ENCODE data around the gene GLT8D2. TPM values are rescaled to one million over a fixed set of nuclear protein-coding genes. Genes with fewer than 3 reads are reported as not detected.
"Not testable (repeated sequence)": the region's sequence is repeated elsewhere in the genome, so short reads cannot be mapped to it uniquely, and the experiment has no call there.

GLT8D2 gene
- total RNA-seq, 1 experiment from 2014 or later = not detected

GRCh38 chr12:104042580-104042979 lies 7.4 kb downstream of the GLT8D2 start:
- no peak for DNase-seq (ENCODE audit: low spot score)
- BruUV-seq (replicated peaks) = no TSS peak
- H3K27me3 ChIP-seq (replicated peaks; ENCODE audit: insufficient read depth, low read depth, low read length, poor library complexity) = no peaks in the 10 kb centered on the region

GRCh38 chr12:104039769-104040168 lies 10.2 kb downstream of the GLT8D2 start:
- H3K36me3 ChIP-seq (ENCODE audit: insufficient read depth, low read length, poor library complexity, severe bottlenecking); H3K27ac ChIP-seq (ENCODE audit: low read depth, low read length, poor library complexity, severe bottlenecking); H3K4me3 ChIP-seq (ENCODE audit: low read depth, low read length, poor library complexity, severe bottlenecking); DNase-seq (ENCODE audit: low spot score); POLR2A ChIA-PET (ENCODE audit: low non-redundant PET); BruUV-seq (replicated peaks); H3K27me3 ChIP-seq (replicated peaks; ENCODE audit: insufficient read depth, low read depth, low read length, poor library complexity); intact Hi-C loops (cut with micrococcal nuclease; ENCODE audit: unreplicated experiment); H3K9me3 ChIP-seq (ENCODE audit: low read depth, low read length, poor library complexity, severe bottlenecking); H3K4me1 ChIP-seq (ENCODE audit: insufficient read depth, low read length, poor library complexity, severe bottlenecking); CTCF ChIA-PET: not testable (repeated sequence)

More at GRCh38 chr12:104042580-104042979, 7.4 kb downstream of the GLT8D2 start:
- Histone ChIP-seq H3K4me1 (ENCODE audit: insufficient read depth, low read length, poor library complexity, severe bottlenecking) (no peaks in the 10 kb centered on the region), H3K4me3 (ENCODE audit: low read depth, low read length, poor library complexity, severe bottlenecking) (no peak overlapping the region), H3K27ac (ENCODE audit: low read depth, low read length, poor library complexity, severe bottlenecking) (no peak overlapping the region), H3K9me3 (ENCODE audit: low read depth, low read length, poor library complexity, severe bottlenecking) (no peaks in the 10 kb centered on the region), H3K36me3 (ENCODE audit: insufficient read depth, low read length, poor library complexity, severe bottlenecking) (no peaks in the 10 kb centered on the region)
- TF ChIP-seq CTCF (conservative IDR thresholded peaks at IDR 0.05; ENCODE audit: low read depth, low read length) = no peak
- no peak for TF ChIP-seq EZH2 (IDR thresholded peaks at IDR 0.05; ENCODE audit: borderline replicate concordance, low read depth, low read length, poor library complexity, severe bottlenecking)
- ChIA-PET POLR2A (ENCODE audit: low non-redundant PET) (no interaction called here), CTCF (no interaction called here)
- intact Hi-C loops (cut with micrococcal nuclease; ENCODE audit: unreplicated experiment) = no loop called here

GRCh38 chr12:104036143-104036542 lies 13.8 kb downstream of the GLT8D2 start:
- H3K9me3 ChIP-seq (ENCODE audit: low read depth, low read length, poor library complexity, severe bottlenecking); DNase-seq (ENCODE audit: low spot score); POLR2A ChIA-PET (ENCODE audit: low non-redundant PET); CTCF ChIA-PET; H3K27me3 ChIP-seq (replicated peaks; ENCODE audit: insufficient read depth, low read depth, low read length, poor library complexity); H3K36me3 ChIP-seq (ENCODE audit: insufficient read depth, low read length, poor library complexity, severe bottlenecking); H3K4me3 ChIP-seq (ENCODE audit: low read depth, low read length, poor library complexity, severe bottlenecking); intact Hi-C loops (cut with micrococcal nuclease; ENCODE audit: unreplicated experiment); BruUV-seq (replicated peaks); H3K27ac ChIP-seq (ENCODE audit: low read depth, low read length, poor library complexity, severe bottlenecking); H3K4me1 ChIP-seq (ENCODE audit: insufficient read depth, low read length, poor library complexity, severe bottlenecking): not testable (repeated sequence)

GRCh38 chr12:104030596-104030995 lies 19.4 kb downstream of the GLT8D2 start:
- H3K27ac ChIP-seq (ENCODE audit: low read depth, low read length, poor library complexity, severe bottlenecking); H3K9me3 ChIP-seq (ENCODE audit: low read depth, low read length, poor library complexity, severe bottlenecking); CTCF ChIA-PET; DNase-seq (ENCODE audit: low spot score); intact Hi-C loops (cut with micrococcal nuclease; ENCODE audit: unreplicated experiment); BruUV-seq (replicated peaks); POLR2A ChIA-PET (ENCODE audit: low non-redundant PET); H3K4me1 ChIP-seq (ENCODE audit: insufficient read depth, low read length, poor library complexity, severe bottlenecking); H3K4me3 ChIP-seq (ENCODE audit: low read depth, low read length, poor library complexity, severe bottlenecking); H3K36me3 ChIP-seq (ENCODE audit: insufficient read depth, low read length, poor library complexity, severe bottlenecking): not testable (repeated sequence)
- H3K27me3 ChIP-seq (replicated peaks; ENCODE audit: insufficient read depth, low read depth, low read length, poor library complexity) = peaks cover 13% of the 10 kb centered on the region

All from A673 (cell line).